ENCODE measurements around the gene CREB1. TPM values are rescaled to one million over a fixed set of nuclear protein-coding genes. Genes with fewer than 3 reads are reported as not detected.
A peak's percentile ranks its signal among the peaks of the same experiment; 100 is the strongest.

Gene CREB1
- total RNA-seq, 1 experiment from 2014 or later: 28.2 TPM

DNA sequence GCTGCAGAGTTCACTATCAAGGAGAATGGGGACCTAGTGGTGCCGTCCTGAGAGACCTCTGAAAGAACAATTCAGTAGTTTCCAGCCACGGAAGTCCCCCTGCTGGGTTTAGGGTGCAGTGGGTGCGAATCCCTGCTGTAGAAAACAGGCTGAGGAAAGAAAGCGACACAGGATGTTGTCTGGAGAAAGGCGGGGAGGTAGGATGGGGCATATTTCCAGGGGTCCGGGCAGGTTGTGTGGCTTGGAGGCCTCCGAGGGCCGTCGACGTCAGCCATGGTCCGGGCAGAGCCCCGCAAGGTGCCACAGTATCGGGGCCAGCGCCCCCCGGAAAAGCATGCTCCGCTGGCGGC, 807 bp upstream of the CREB1 start:
- Histone ChIP-seq H3K9me3 (no peaks in the 10 kb centered on the region), H3K27me3 (no peaks in the 10 kb centered on the region), H3K36me3 (peaks cover 17% of the 10 kb centered on the region), H3K4me3 (peak overlapping the region; percentile 81)
- DNase-seq: peak; percentile 59

DNA sequence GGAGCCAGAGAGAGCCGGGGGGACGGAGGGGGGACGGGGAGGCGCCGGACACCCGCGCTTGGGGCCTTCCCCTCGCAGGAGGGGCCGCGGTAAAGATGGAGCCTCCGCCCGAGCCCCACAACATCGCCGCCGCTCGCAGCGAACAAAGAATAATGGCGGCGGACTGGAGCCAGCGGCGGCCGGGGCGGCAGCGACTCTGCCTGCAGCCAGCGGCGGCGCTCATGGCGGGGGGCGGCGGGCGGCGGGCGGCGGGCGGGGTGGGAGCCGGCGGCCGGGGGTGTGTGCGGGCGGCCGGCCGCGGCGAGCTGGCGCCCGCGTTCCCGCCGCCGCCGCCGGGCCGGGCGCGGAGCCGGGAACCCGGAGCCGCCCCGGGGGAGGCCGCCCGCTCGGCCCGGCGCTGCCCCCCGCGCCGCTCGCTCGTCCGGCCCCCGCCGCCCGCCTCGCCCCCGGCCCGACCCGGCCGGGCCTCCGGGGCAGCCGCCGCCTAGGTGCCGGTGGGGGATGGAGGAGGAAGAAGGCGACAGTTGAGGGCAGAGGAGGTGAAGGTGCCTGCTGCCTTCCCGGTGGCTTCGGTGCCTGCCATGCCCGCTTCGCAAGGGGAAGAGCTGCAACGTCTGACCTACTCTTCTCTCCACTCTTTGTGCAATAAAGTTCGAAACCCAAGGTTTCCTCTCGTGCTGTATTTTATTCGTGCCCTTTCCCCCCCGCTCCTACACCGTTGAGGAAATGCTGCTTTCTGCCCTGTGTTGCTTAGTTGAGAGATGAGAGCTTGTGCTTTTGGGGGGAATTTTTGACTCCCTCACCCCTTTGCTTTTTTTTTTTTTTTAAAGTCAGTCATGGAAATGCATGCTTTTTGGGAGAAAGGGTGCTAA, 634 bp downstream of the CREB1 start:
- H3K36me3 ChIP-seq: peaks cover 30% of the 10 kb centered on the region
- peak overlapping the region; percentile 81 for H3K4me3 ChIP-seq
- DNase-seq: peak; percentile 44
- H3K9me3 ChIP-seq: no peaks in the 10 kb centered on the region
- no peaks in the 10 kb centered on the region for H3K27me3 ChIP-seq

DNA sequence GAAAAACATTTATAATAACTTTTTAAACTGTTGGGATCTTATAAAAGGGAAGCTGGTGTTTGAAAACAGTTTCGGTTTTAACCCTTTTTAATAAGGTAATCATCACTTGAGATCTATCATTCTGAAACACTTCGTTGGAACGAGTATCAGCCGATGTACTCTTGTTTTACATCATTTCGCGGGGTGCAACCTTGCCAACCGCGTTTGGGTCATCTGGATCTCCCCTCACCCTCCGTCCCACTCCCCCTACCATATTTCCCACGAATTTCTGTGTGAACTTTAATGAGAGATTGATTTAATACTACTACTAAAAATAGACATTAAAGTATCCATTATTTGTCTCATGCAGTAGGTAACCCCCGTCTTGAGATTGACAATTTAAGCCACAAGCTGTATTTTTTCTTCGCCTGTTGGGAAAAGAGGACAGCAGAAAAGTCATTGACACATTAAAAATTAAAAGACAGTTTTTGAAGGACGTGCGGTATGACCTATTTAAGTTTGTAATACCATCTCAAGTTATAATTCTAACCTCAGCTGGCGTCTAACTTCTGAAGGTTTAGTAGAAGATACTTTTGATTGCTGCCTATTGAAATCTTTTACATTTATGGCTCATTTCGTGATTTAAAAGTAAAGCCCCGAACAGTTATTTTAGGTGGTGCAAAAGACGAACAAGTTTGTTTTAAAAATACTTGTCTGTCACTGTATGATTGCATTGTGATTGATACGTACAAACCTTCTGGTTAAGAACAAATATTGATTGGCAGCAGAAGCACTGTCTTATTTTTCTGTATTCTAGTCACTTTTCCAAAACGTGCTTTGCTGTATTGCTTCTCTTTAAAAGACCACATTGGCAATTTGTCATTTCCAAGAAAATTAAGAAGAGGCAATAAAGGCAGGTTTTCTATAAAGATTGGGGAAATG, 1.5 kb downstream of the CREB1 start:
- Histone ChIP-seq H3K4me3 (peak overlapping the region; percentile 76), H3K36me3 (peaks cover 31% of the 10 kb centered on the region), H3K9me3 (no peaks in the 10 kb centered on the region), H3K27me3 (no peaks in the 10 kb centered on the region)
- DNase-seq: no peak

DNA sequence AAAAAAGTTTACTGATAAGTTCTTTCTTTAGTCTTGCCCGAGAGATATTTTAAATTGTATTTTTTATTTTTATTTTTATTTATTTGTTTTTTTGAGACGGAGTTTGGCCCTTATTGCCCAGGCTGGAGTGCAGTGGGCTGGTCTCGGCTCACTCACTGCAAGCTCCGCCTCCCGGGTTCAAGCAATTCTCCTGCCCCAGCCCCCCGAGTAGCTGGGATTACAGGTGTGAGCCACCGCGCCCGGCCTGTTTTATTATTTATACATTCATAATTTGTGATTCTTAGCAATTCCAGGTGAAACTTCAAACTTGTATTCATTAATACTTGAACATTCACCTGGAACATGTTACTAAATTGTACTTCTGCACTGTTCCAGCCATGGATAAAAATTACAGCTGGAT, 2.9 kb downstream of the CREB1 start:
- DNase-seq: no peak
- H3K36me3 ChIP-seq: peaks cover 38% of the 10 kb centered on the region
- H3K4me3 ChIP-seq: no peak overlapping the region
- H3K9me3 ChIP-seq: no peaks in the 10 kb centered on the region
- no peaks in the 10 kb centered on the region for H3K27me3 ChIP-seq

DNA sequence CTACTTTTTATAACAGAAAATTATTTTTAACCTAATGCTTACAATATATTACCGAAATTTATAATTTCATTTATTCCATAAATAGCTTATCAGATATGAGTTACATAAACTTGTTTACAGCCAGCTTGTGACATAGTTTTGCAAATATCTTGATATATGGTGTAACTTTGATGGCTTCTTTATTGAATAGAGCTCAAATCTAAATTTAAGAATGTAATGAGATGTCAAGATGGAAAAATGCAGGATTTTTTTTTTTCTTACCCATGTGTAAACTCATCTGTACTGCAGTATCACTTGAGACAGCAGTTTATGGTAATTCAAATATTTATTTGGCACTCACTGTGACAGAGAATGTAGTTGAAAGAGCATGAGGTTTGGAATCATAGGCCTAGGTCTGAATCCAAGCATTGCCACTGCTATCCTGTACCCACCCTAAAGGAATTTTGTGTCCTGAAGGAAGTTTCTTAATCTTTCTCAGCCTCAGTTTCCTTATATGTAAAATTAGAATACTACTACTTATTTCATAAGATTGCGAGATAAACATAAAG, 3.8 kb downstream of the CREB1 start:
- no peak overlapping the region for H3K4me3 ChIP-seq
- no peak for DNase-seq
- H3K27me3 ChIP-seq: no peaks in the 10 kb centered on the region
- no peaks in the 10 kb centered on the region for H3K9me3 ChIP-seq
- peaks cover 42% of the 10 kb centered on the region for H3K36me3 ChIP-seq

DNA sequence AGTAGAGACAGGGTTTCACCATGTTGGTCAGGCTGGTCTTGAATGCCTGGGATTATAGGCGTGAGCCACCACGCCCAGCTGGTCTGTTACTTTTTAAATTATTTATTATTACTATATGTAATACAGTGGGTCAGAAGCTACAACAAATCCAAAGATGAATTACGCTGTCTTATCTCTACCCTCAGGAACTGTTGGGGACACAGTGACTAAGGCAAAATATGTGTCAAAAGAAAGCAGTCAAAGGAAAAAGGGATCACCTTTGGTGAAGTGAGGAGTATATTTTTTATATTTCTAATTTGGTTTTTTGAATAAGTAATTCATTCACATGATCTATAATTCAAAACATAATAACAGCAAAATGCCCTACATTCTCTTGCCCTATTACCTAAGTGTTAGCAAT, 4.7 kb downstream of the CREB1 start:
- no peak overlapping the region for H3K4me3 ChIP-seq
- DNase-seq: no peak
- H3K9me3 ChIP-seq: no peaks in the 10 kb centered on the region
- no peaks in the 10 kb centered on the region for H3K27me3 ChIP-seq
- H3K36me3 ChIP-seq: peaks cover 43% of the 10 kb centered on the region

DNA sequence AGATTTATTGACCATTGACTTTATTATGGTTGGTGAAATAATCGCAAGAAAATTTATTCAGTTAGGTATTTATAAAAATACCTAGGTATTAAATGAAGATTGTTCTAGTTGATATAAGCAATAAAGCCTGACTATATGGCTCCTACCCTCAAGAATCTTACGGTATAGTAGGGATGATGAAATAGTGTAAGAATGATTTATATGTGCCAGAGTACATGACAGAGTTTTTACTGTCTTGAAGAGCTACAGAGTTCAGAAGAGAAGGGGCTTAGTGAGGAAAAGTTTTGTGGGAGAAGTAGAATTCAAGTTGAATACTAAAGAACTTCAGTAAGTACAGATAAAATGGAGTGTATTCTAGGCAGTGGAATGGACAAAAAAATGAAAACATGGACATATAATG, 9.7 kb downstream of the CREB1 start:
- Histone ChIP-seq H3K36me3 (peaks cover 30% of the 10 kb centered on the region), H3K4me3 (no peak overlapping the region), H3K27me3 (no peaks in the 10 kb centered on the region), H3K9me3 (no peaks in the 10 kb centered on the region)
- DNase-seq: no peak

DNA sequence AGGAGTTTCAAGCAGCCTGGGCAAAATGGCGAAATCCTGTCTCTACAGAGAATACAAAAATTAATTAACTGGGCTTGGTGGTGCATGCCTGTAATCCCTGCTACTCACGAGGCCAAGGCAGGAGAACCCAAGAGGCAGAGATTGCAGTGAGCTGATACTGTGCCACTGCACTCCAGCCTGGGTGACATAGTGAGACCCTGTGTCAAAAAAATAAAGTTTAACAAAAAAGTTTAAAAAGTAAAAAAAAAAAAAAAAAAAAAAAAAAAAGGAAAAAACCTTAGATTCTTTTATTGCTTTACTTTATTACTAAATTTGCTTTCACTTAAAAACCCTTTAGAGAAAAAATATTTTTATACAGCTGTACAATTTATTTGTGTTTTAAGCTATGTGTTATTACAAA, 10.7 kb downstream of the CREB1 start:
- H3K4me3 ChIP-seq: no peak overlapping the region
- H3K9me3 ChIP-seq: no peaks in the 10 kb centered on the region
- no peaks in the 10 kb centered on the region for H3K27me3 ChIP-seq
- peaks cover 25% of the 10 kb centered on the region for H3K36me3 ChIP-seq
- DNase-seq: no peak

DNA sequence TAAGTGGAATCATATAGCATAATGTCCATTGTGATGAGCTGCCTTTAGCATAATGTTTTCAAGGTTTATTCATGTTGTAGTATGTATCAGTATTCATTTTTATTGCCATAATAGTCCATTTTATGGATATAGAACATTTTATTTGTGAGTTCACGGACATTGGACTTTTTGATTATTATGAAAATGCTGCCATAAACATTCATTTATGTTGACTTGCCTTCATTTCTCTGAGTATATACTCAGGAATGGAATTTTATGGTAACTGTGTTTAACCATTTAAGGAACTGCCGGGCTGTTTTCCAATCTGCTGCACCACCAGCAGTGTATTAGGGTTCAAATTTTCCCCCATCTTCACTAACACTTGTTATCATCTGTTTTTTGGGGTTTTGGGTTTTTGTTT, 12.2 kb downstream of the CREB1 start:
- no peaks in the 10 kb centered on the region for H3K27me3 ChIP-seq
- DNase-seq: no peak
- no peaks in the 10 kb centered on the region for H3K9me3 ChIP-seq
- peaks cover 19% of the 10 kb centered on the region for H3K36me3 ChIP-seq
- H3K4me3 ChIP-seq: no peak overlapping the region

DNA sequence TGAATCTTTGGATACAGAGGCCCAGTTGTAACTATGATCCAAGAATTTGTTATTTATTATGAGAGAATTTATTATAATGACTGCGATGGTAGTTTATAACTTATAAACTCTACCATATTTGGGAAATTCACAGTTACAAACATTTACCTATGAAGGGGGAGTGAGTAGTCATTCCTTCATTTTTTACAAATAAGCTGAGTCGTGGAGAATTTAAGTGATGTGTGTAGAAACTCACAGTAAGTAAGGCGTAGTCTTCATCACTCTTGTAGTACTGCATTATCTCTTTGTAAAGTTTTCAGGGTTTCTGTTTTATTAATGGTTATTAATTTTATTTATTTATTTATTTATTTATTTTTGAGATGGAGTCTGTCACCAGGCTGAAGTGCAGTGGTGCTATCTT, 13.5 kb downstream of the CREB1 start:
- no peak for DNase-seq
- Histone ChIP-seq H3K27me3 (no peaks in the 10 kb centered on the region), H3K9me3 (no peaks in the 10 kb centered on the region), H3K36me3 (peaks cover 12% of the 10 kb centered on the region), H3K4me3 (no peak overlapping the region)

DNA sequence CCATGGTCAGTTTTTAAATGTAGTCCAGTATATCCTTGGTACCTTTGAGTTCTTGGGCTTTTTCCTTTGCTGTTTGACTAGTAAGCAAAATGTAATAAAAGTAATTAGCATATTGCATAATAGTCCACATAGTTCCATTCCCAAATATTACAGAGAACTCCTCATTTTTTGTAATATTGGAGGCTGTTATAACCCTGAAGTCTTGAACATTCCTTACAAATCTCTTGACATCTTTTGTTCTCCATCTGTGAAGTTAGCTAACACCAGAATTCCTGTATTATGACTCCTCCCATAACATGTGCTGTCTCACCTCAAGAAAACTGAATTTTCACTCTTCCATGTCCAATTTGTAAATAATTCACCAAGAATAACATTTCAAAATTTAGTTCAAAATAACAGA, 17.1 kb downstream of the CREB1 start:
- H3K4me3 ChIP-seq: no peak overlapping the region
- no peaks in the 10 kb centered on the region for H3K9me3 ChIP-seq
- no peak for DNase-seq
- no peaks in the 10 kb centered on the region for H3K27me3 ChIP-seq
- H3K36me3 ChIP-seq: peaks cover 6% of the 10 kb centered on the region; the same call in 1 of the 2 replicates

DNA sequence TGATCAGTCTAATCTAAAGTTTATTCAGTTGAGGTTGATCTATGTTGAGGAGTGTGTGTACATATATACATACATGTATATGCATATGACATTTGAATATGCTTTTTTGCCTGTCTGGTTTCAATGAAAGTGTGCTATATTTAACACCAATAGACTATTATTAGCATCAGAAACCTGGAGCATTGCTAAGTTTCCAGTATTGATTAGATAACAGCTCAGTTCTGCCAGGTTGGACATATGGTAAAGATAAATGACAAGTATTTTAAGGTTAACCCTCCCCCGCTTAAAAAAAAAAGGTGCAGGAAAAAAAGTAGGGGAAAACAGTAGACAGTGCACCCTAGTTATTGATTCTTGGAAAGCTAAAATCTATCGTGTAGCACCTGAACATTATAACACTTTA, 19.4 kb downstream of the CREB1 start:
- peaks cover 6% of the 10 kb centered on the region; the same call in 1 of the 2 replicates for H3K36me3 ChIP-seq
- H3K9me3 ChIP-seq: no peaks in the 10 kb centered on the region
- H3K4me3 ChIP-seq: no peak overlapping the region
- DNase-seq: no peak
- H3K27me3 ChIP-seq: no peaks in the 10 kb centered on the region

DNA sequence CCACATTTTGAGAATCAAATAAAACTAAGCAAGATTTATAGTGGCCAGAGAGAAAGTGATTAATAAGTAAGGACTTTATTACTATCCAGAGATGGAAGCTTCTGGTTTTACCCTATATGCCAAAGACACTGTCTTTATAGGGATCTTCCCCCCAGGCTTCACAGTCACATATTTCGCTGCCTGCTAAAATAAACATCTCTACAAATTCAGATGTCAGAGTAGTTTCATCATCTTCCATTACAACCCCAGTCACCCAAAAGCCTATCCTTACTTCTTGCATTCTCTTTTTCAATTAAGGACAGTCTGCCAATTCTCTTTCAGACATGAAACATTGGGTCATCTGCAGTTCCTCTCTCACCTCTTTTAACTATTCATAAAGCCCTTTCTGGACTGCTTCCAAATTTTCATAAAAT, 28.3 kb downstream of the CREB1 start:
- Histone ChIP-seq H3K9me3 (no peaks in the 10 kb centered on the region), H3K27me3 (no peaks in the 10 kb centered on the region), H3K4me3 (no peak overlapping the region), H3K36me3 (peaks cover 39% of the 10 kb centered on the region)
- peak; percentile 38 for DNase-seq

DNA sequence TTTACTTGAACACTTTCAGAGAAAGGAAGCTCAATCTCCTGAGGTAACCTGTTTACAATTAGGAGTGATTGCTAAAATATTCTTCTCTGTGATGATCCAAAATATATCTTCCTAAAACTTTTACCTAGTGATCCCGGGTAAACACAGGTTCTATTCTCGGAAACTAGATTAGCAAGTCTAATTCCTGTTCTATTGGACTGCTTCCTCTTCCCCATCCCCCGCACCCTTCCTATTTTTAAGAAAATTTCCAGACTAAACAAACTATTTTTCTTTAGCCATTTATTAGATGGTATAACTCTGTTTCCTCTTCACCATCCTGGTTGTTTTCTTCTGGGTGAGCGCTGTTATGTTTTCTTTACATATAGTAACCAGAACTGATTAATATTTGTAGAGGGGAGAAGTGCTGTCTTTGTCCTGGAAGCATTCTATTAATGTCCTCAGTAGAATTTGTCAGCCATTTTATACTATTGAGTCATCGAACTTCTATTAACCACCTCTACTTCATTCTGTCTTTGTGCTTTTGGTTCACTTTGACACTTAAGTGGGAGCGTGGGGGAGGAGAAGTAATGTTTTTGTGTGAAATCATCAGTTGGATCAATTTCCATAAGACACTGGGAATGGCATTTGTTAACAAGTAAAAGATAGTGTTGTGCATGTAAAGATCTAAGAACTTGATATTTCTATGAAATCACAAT, 31.8 kb downstream of the CREB1 start:
- DNase-seq: no peak
- Histone ChIP-seq H3K36me3 (peaks cover 48% of the 10 kb centered on the region), H3K27me3 (no peaks in the 10 kb centered on the region), H3K9me3 (no peaks in the 10 kb centered on the region), H3K4me3 (no peak overlapping the region)

DNA sequence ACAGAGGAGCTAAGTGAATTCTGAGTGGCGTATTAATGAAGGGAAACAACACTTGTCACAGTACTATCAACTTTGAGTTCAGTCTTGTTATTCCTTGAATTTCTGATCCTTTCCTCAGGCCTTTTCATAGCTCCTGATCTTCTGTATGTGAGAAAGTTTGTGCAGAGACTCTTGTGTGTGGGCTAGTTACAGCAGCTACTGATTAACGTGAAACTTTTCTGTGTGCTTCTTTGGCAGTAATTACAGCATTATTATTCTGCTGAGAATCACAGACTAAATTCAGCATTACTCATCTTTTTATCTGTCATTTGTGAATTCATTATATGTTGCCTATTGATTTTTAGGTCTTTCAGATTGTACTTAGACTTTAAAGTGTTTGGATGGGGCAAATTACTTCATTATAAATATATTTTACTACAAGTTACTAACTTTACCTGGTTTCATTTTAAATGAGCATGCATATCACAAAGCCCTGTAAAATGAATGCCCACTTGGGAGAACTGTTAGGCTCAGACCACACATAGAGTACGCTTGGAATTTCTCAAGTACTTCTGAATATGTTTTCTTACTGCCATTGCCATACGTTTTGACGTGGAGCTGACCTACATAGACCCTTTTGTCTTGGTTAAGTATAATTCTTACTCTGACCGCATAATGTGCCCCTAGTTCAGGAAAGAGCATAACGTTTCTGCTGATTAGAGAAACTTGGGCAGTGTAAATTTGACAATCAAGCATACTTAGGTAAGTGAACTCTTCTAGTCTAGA, 36.2 kb downstream of the CREB1 start:
- Histone ChIP-seq H3K27me3 (no peaks in the 10 kb centered on the region), H3K4me3 (no peak overlapping the region), H3K36me3 (peaks cover 48% of the 10 kb centered on the region), H3K9me3 (no peaks in the 10 kb centered on the region)
- no peak for DNase-seq

DNA sequence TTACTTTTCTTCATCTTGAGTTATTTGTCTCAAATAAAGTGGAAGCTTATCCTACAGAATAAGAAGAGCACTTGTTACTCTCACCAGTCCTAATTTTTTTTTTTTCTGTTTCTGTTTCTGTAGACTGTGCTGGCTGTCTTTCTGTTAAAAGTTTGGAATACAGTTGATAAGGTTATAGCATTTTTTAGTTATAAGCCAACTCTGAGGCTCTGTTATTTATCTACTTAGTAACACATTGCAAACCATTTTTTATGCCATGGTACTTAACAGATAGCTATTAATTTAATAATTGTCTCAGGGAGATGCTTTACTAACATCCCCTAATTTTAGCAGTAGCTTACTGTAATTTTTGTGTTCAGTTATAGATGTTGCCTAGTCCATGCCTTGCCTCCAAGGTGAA, 37.9 kb downstream of the CREB1 start:
- H3K27me3 ChIP-seq: no peaks in the 10 kb centered on the region
- DNase-seq: no peak
- H3K4me3 ChIP-seq: no peak overlapping the region
- H3K9me3 ChIP-seq: no peaks in the 10 kb centered on the region
- H3K36me3 ChIP-seq: peaks cover 45% of the 10 kb centered on the region

All from MG63 (cell line).